ENCODE data around the gene DNAJA4.

- TF ChIP-seq TAF1 (IDR thresholded peaks at IDR 0.05; ENCODE audit: borderline replicate concordance, low read depth, low read length) (no peak), POLR2AphosphoS5 (IDR thresholded peaks at IDR 0.05; ENCODE audit: low read depth, low read length) (no peak), POLR2A (IDR thresholded peaks at IDR 0.05; ENCODE audit: low read depth, low read length) (no peak)
Observed at GRCh38 chr15:78302579-78303312, 38.4 kb downstream of the DNAJA4 start.
